GM18907 (cell line): ENCODE results near the gene TSHZ2.
"Not testable (repeated sequence)": the region's sequence is repeated elsewhere in the genome, so short reads cannot be mapped to it uniquely, and the experiment has no call there.

Source experiments
- ATAC-seq: cut with Tn5 transposase; IDR thresholded peaks from one replicate; pipeline ENCODE4 v1.9.1; 2021; ENCODE audit warnings: mild to moderate bottlenecking, moderate library complexity; ENCODE audit not compliant: unreplicated experiment

The TSHZ2 gene

DNA sequence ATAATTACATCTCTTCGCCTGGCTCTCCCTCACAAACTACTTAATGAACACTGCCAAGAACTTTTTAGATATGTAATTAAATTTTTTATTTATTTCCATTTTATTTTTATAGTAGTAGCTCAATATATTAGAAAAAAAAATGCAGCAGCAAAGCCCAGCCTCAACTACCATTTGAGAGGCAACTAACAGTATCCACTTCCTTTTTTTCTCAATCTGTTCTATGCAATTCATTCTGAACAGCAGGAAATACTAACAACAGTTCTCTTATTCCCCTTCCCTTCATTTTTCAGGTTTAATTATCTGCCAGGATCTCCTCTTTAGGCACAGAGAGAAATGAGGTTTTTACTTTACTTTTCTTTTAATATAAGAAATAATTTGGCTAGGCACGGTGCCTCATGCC, 508.8 kb downstream of the TSHZ2 start:
- ATAC-seq: no peak

DNA sequence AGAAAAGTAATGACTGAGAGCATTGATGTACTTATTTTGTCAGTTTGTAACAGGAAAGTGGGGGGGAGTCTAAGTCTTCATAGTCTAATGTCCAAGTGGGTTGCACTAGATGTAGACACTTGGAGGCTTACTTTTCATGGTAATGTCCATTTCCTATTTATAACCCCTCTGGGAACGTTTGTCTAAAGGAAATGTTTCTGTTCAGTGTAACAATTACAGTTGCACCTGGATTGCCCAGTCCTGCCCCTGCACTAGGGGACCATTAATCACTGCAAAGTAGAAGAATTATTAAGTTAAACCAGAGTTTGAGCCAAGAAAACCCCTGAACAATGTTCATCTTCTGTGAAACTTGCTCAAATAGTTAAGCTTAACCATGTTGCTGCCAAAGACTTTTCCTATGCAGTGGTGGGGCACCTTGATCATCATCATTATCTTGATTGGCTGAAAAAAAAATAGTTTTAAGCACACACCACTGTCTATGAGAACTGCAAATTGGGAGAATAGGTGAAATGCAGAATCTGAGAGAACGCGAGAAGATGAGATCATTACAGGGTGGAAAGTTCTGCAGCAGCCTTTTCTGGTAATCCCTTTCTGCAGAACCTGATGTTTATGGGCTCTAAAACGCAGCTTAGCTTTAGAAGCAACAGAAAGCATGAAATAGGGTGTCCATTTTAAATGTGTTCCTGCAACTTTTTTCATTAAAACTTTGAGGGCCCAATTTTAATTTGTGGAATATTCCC, 515.5 kb downstream of the TSHZ2 start:
- ATAC-seq: no peak

DNA sequence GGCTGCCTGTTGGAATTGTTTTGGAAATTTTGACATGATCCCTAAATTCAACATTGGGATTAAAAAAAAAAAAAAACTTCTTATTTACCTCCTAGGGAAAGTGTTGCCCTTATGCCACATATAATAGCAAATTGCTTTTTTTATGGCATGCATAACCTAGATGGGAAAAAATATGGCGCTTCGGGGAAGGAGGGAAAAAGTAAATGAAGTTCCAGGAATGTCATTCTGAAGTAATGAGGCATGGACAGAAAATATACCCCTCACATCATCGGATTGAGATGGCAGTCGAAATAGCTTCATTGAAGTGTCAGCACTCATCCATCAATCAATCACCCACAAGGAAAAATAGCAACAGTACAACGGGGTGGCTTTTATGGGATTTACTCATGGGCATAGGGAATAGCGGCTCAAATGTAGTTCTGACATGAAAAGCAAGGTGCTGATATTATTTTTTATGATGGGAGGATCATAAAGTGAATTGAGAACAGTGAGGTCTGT, 516.7 kb downstream of the TSHZ2 start:
- no peak for ATAC-seq

DNA sequence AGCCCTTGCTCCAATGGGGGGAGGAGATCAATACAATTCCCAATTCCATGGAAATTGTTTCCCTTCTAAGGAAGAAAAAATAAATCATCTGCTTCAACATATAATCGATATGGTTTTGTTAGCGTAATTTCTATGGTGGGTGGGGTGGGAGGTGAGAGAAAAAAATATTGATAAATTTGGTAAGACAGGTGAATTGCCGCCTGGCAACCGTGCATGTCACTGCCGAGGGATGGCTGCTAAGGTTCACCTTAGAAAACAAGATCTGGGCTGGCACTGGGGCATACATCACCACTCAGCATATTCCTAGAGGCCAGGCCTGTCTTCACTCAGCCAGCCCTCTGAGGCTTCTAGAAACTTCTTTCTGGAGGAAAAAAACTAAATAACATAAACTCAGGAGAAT, 517.4 kb downstream of the TSHZ2 start:
- no peak for ATAC-seq

DNA sequence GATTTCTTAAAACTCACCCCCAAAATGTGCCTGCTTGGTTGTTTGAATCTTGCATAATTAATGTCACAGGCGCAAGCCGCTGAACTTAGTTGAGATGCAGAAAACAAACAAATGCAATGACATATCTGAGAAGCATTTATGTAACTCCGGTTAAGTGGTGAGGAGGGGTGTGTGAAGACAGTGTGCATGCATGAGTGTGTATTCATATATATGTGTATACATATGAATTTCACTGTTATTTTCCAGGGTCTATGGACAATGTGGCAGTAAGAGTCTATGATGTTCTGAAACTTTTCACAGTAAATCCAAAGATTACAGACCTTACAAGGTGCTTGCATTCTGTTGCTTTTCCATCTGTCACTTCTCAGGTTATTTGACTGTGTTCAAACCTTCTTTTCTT, 518.5 kb downstream of the TSHZ2 start:
- no peak for ATAC-seq

DNA sequence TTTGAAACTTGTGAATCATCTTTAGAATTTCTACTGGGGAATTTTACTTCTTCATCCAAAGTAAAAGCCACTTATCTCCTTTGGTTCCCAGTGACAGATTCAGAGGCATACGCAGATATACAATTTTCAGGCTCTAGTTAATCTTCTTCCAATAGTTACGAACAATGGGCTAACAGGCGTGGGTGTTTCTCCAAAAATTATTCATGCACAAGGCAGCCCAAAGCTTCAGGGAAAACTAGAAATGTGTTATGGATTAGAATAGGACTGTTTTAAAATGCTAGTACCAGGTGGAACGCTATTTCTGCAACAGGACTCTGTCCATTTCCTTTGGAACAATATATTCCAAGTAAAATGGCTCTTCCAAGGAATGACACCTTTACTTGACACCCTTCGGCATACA, 519.3 kb downstream of the TSHZ2 start:
- no peak for ATAC-seq

DNA sequence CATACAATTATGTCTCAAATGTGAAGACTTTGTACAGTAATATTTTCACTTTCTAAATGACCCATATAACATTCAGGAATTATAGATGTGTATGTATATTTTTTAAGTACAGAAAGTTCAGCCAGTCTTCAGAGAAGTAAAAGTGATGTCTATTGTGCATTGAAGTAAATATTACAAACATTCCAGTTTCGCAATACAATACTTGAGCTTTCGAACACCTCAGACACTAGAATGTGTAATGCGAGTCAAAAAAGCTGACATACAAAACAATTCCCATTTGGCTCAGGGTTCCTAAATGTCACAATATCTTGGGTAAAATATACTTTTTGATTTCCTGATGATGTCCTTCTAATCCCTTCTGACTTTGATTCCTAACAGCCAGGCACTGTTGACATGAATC, 520.1 kb downstream of the TSHZ2 start:
- no peak for ATAC-seq

DNA sequence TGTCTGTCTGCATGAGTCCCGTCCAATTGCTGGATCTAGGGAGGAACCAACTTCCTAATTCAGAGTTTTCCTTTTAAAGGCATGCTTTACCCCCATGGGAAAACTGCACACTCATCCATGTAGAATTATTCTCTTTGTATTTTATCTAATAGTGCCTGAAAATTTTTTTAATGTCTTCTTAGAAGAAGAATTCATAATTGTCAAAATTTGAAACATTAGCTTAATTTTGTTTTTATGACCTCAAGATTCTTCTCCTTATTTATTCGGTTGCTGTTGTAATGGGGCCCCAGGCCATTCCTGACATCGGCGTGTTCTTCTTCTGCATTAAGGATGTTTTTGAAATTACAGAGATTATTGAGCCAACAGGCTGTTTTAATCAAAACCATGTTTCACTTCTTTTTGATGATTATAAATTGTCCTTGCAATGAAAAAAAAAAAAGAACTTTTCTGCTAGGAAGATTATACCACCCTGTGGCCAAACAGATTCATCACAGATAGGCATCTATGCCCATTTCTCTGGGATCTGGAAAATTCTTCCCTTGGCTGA, 521.2 kb downstream of the TSHZ2 start:
- no peak for ATAC-seq

DNA sequence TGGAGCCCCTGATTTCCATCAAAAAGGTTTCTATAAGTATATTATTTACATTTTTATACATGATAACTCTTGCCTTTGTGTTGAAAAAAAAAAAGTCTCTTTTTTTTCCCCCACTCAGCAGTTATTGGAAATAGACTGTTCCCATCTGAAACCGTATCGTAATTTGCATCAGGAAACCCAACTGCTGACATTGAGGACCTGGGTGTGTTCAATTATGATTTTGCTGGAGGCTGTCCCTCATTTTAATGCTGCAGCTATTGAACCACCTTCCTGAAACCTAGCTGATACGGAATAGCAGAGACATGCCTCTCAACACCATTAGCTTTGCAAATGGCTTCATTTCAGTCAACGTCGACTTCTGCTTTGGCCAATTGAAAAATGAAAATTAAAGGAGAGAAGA, 522.6 kb downstream of the TSHZ2 start:
- no peak for ATAC-seq

DNA sequence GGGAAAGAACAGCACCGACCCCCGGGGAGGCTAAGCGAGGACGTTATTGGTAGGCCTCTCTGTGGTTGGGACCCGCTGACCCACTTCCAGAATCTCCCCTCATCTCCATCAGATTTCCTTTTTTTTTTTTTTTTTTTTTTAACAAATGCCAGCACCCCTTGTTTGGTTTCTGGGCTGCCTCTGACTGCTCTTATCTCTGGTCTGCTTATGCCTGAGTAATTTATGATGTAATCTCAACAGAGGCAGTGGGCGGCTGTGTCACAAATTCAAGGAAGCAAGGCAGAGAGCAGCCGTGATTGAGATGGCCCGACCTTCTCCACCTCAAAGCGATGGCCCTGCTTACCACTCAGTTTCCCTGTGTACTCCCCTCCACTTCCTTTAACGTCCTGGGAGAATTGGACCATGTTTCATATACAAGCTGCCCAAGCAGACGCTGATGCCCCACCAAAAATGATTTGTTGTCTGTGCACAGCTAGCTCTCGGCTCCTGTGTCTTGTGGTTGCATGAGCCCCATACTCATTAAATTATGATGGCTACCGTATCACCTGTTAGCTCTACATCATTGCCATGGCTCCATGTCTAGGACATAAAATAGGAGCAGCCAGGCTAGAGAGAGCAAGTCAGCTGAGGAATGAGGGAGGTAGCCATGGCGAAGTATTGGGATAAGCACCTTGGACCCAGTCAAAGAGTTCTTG, 523.4 kb downstream of the TSHZ2 start:
- no peak for ATAC-seq

DNA sequence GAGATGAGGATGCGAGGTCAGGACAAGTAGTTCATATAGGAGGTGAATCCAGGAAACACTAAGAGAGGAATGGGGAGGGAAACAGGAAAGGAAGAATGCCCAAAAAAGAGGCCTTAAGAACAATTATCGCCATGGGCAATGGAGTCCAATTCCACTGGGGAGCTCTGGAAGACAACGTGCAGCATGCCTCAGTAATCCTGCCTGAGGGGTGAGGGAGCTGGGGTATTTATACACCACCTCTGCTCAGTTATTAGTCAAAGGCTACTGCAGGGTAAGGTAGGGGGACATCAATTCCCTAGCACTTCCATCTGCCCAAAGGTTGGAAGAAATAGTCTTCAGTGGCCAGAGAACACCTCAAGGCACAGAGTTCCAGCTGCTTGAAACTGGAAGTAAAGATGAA, 525.1 kb downstream of the TSHZ2 start:
- ATAC-seq: no peak

DNA sequence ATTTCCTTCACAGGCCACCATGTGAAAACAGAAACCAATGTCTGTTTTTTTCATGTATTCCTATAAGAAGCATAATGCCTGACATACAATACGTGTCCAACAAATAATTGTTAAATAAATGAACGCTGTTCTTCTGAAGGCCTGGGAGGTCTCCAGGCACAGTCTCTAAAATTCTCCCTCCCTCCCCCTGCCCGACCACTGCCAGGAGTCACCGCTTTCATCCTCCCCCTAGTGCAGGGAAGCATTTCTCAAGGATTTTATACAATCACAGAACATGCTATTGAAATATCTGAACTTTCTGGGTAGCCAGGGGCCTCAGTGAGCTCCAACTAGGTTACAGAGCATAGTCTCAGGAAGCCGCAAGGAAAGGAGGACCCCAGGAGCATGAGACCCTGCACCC, 526.2 kb downstream of the TSHZ2 start:
- ATAC-seq: no peak

DNA sequence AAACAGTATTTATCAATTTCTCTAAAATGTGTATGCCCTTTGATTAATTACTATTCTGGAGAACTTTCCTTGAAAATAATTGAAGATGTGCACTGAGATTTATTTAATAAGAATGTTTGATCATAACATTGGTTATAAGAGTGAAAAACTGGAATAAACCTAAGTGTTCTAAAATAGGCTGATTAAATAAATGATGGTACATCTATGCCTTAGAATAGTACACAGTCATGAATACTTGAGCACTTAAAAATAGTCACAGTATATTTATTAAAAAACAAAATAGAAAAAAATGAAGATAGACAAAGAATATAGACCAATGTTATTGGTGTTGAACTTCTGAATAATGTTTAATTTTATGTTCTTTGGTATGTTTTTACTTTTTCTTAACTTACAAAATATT, 528.5 kb downstream of the TSHZ2 start:
- ATAC-seq: no peak

DNA sequence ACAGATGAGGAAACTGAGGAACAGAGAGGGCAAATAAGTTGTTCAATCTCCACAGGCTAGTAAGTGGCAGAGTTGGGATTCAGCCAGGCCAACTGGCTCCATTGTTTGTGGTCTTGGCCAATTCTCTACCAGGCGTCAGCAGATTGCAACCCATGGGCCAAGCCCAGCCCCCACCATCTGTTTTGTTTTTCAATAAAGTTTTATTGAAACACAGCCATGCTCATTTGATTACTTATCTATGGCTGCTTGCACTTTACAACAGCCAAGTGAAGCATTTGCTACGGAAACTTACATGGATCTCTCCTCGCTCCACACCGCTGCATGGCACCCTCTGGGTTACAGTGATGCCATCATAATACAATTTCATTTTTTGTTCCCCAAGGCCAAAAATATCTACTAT, 530.7 kb downstream of the TSHZ2 start:
- no peak for ATAC-seq

DNA sequence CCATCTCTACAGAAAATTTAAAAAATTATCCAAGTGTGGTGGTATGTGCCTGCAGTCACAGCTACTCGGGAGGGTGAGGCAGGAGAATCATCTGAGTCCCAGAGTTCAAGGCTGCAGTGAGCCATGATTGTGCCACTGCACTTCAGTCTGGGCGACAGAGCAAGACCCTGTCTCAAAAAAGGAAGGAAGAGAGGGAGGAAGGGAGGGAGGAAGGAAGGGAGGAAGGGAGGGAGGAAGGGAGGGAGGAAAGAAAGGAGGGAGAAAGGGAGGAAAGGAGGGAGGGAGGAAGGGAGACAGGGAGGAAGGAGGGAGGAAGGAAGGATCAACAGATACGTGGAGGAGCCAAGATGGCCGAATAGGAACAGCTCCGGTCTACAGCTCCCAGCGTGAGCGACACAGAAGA, 531.4 kb downstream of the TSHZ2 start:
- ATAC-seq: no peak

DNA sequence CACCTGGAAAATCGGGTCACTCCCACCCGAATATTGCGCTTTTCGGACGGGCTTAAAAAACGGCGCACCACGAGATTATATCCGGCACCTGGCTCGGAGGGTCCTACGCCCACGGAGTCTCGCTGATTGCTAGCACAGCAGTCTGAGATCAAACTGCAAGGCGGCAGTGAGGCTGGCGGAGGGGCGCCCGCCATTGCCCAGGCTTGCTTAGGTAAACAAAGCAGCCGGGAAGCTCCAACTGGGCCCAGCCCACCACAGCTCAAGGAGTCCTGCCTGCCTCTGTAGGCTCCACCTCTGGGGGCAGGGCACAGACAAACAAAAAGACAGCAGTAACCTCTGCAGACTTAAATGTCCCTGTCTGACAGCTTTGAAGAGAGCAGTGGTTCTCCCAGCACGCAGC, 531.9 kb downstream of the TSHZ2 start:
- ATAC-seq: not testable (repeated sequence)

DNA sequence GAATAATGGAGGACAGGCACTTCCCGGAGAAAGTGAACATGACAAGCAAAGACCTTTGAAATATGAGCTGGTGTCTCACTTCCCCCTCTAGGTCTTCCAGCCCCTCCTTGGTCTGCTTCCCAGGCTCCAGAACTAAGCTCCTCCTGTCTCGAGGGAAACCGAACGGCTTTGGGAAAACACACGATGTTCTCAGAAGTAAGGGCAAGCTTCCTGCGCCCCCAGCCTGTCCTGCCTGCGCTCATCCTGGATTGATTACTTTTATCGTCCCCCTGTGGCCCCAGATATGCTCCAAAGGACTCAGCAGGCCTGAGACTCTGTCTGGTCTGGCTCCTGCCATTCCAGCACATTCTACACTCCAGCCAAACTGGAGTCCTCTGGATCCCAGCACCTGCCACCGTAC, 538.1 kb downstream of the TSHZ2 start:
- ATAC-seq: no peak

DNA sequence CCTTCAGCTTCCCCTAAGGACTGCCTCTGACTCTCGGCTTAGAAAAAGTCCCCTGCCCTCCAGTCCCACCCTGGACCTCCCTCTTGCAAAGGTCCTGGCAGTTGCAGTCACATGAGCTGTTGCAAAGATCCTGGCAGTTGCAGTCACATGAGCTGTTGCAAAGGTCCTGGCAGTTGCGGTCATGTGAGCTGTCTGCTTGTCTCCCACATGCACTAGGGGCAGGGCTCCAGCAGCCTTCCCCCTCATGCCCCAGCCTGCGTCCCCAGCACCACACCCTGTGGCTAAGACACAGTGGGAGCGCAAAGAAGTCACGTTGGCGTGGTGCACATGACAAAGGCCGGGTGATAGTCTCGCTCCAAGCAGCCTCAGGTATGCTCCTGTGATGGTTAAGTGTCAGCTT, 538.5 kb downstream of the TSHZ2 start:
- no peak for ATAC-seq

DNA sequence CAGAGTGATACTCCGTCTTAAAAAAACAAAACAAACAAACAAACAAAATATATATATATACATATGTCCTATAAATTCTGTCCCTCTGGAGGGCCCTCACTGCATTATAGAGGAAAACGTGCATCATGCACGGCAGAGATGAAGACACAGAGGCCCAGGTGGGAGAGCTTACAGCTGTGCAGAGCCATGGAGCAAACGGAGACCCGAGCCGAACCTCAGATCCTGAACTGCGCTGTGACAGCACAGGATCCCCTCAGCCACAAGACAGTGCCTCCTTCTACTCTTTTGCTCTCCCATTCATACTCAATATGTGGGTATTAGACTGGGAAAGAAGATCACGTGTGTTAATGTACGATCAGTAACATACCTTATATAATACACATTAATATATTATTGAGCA, 539.9 kb downstream of the TSHZ2 start:
- no peak for ATAC-seq

DNA sequence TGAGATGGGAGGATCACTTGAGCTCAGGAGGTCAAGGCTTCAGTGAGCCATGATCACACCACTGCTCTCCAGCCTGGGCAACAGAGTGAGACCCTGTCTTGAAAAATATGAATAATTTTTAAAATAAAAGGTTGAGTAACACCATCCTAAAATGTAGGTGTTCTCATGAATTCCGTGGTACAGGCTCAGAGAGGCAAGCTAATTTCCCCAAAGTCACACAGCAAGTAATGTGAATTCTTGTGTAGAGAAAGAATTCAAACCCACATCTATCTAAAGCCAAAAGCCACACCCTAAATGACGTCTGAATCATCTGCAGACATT, 541.0 kb downstream of the TSHZ2 start:
- no peak for ATAC-seq

DNA sequence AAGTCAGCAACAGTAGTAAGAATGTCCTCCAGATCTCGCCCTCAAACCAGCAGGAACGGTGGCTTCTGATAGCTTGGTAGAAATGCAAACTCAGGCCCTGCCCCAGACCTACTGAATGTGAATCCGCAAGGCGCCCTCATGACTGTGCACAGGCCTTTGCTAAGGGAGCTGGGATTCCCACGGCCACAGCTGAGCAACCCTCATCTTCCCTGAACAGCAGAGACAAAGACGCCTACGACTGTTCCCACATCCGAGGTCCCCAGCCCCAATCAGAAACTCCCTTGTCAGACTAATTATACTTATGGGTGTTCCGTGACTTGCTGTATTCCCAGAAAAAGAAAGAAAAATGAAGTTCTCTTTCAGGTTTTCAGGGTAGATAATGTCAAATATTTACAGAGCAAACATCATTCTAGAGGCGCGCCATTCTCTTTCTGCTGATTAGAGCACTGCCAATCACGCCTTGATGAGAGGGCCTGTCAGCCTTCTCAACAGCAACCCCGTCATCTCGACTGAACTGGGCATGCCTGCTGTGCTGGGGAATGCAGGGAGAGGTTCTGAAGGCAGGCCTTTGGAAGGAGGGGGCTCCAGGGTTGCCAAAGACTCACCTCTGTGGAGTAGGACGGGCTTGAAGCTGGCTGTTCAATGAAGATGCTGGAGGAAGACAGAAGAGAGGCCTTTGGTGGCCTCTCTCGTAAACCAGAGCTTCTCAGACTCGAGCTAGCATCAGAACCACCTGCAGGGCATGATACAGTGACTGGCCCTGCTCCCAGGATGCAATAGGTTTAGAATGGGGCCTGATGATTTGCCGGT, 541.5 kb downstream of the TSHZ2 start:
- no peak for ATAC-seq

DNA sequence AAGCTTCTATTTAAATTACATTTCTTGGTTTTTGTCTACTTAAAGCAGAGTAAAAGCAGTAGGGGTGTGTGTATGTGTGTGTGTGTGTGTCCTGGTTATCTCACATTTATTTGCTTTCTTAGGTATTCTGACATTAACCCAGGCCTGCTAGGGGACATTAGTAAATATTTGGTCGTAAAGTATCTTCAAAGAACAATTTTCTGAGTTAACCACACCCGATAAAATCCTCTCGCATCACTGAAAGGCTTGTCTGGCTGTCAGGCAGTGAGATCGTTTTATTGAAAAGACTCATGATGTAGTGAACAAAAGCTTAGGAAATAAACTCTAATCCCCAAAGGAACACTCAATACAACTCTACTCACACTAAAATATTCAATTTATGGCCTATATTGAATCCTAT, 543.6 kb downstream of the TSHZ2 start:
- ATAC-seq: no peak
